Liver (tissue), 9 donors: ENCODE measurements around the gene ATP13A5. TPM values are rescaled to one million over a fixed set of nuclear protein-coding genes. Genes with fewer than 3 reads are reported as not detected.

Source experiments
- DNase-seq: peaks from one replicate; pipeline ENCODE4 v3.0.0-alpha.2; 2017; ENCODE audit warnings: low spot score
- H3K27ac ChIP-seq, 2 donors: one replicate each; pipeline ENCODE4 v1.7.0; 2013; ENCODE audit warnings: inconsistent platforms in 2 of 2, low read length in 2 of 2, control low read depth in 1 of 2, low read depth in 1 of 2, mild to moderate bottlenecking in 1 of 2
- H3K27me3 ChIP-seq, 4 donors: one replicate each; pipeline versions ENCODE4 v1.6.1 to v1.7.0; 2013; ENCODE audit warnings: low read length in 3 of 4, inconsistent platforms in 1 of 4, mild to moderate bottlenecking in 1 of 4, moderate library complexity in 1 of 4; ENCODE audit not compliant: control insufficient read depth in 4 of 4, insufficient read depth in 4 of 4
- H3K36me3 ChIP-seq, 4 donors: one replicate each; pipeline versions ENCODE4 v1.6.1 to v1.7.0; 2013; ENCODE audit warnings: low read length in 3 of 4, mild to moderate bottlenecking in 3 of 4, low read depth in 1 of 4, moderate library complexity in 1 of 4; ENCODE audit not compliant: control insufficient read depth in 4 of 4, insufficient read depth in 3 of 4
- H3K4me1 ChIP-seq, 4 donors: one replicate each; pipeline versions ENCODE4 v1.6.1 to v1.7.0; 2013; ENCODE audit warnings: low read length in 3 of 4, mild to moderate bottlenecking in 3 of 4, moderate library complexity in 1 of 4; ENCODE audit not compliant: control insufficient read depth in 4 of 4, insufficient read depth in 4 of 4
- H3K4me3 ChIP-seq, 3 donors: one replicate each; pipeline versions ENCODE4 v1.6.1 to v1.7.0; 2013; ENCODE audit warnings: low read length in 3 of 3, control low read depth in 1 of 3, low read depth in 1 of 3, mild to moderate bottlenecking in 1 of 3
- H3K9ac ChIP-seq, 2 donors: one replicate each; pipeline ENCODE4 v1.7.0; 2013; ENCODE audit warnings: low read length in 2 of 2, mild to moderate bottlenecking in 2 of 2, moderate library complexity in 2 of 2, control low read depth in 1 of 2, low read depth in 1 of 2
- H3K9me3 ChIP-seq, 4 donors: one replicate each; pipeline versions ENCODE4 v1.6.1 to v1.7.0; 2013; ENCODE audit warnings: low read length in 3 of 4; ENCODE audit not compliant: control insufficient read depth in 4 of 4
- EGR1 ChIP-seq, 2 donors: IDR thresholded peaks; 2 replicates each; pipeline ENCODE4 v1.6.1; 2016 to 2018; ENCODE audit warnings: antibody characterized with exemption in 2 of 2, low read depth in 2 of 2
- FOXA1 ChIP-seq: IDR thresholded peaks from 2 replicates; pipeline ENCODE4 v1.6.1; 2016; ENCODE audit warnings: antibody characterized with exemption
- FOXA2 ChIP-seq: IDR thresholded peaks from 2 replicates; pipeline ENCODE4 v1.6.1; 2016; ENCODE audit warnings: antibody characterized with exemption
- GABPA ChIP-seq, 2 donors: IDR thresholded peaks in 1 of 2; conservative IDR thresholded peaks in 1 of 2; 2 replicates each; pipeline ENCODE4 v1.6.1; 2016; ENCODE audit warnings: antibody characterized with exemption in 2 of 2, mild to moderate bottlenecking in 1 of 2, moderate library complexity in 1 of 2
- HNF4A ChIP-seq, 2 donors: conservative IDR thresholded peaks; 2 replicates each; pipeline ENCODE4 v1.6.1; 2016; ENCODE audit warnings: antibody characterized with exemption in 2 of 2, mild to moderate bottlenecking in 2 of 2
- JUND ChIP-seq, 2 donors: IDR thresholded peaks; 2 replicates each; pipeline ENCODE4 v1.6.1; 2016; ENCODE audit warnings: antibody characterized with exemption in 2 of 2
- NR2F2 ChIP-seq: IDR thresholded peaks from 2 replicates; pipeline ENCODE4 v1.6.1; 2016; ENCODE audit warnings: antibody characterized with exemption
- RXRA ChIP-seq, 2 donors: IDR thresholded peaks; 2 replicates each; pipeline ENCODE4 v1.6.1; 2017 to 2018; ENCODE audit warnings: antibody characterized with exemption in 2 of 2, mild to moderate bottlenecking in 1 of 2
- TAF1 ChIP-seq: conservative IDR thresholded peaks from 2 replicates; pipeline ENCODE4 v1.6.1; 2016; ENCODE audit warnings: antibody characterized with exemption, mild to moderate bottlenecking
- YY1 ChIP-seq: IDR thresholded peaks from 2 replicates; pipeline ENCODE4 v1.6.1; 2016; ENCODE audit warnings: antibody characterized with exemption, mild to moderate bottlenecking
- WGBS: extraction: QIAGEN DNeasy Blood & Tissue Kit; methylation state at CpG from one replicate; pipeline ENCODE4 v1.1.7; 2013; 5-methylcytosine and 5-hydroxymethylcytosine counted together
- polyA plus RNA-seq, 2 donors: library from polyadenylated mRNA; stranded (reverse) in 1 of 2; unstranded in 1 of 2; fragments of 200-250 nt in 1 of 2; fragments of >200 nt in 1 of 2; fragmentation: Nextera tagmentation in 1 of 2; extraction: Ambion mirVana in 1 of 2; gene quantifications; one replicate each; pipeline versions ENCODE4 v1.2.1 to v1.2.3, GENCODE V29; 2013 to 2015
- total RNA-seq, 2 donors: library from RNA; depleted of rRNA; stranded (reverse); fragments of >200 nt; gene quantifications; one replicate each; pipeline ENCODE4 v1.2.3, GENCODE V29; 2014
- TF ChIP-seq, protein P1 (sequence below): fragments of 150-350 bp; IDR thresholded peaks from 2 replicates; pipeline ENCODE4 v1.5.1; 2017; ENCODE audit warnings: improper control_type of control experiment, low read depth, low read length; ENCODE audit not compliant: missing input control
- TF ChIP-seq, protein P2 (sequence below): IDR thresholded peaks from 2 replicates; pipeline ENCODE4 v1.6.1; 2016; ENCODE audit warnings: antibody characterized with exemption
- TF ChIP-seq, protein P3 (sequence below): IDR thresholded peaks from 2 replicates; pipeline ENCODE4 v1.6.1; 2016; ENCODE audit warnings: antibody characterized with exemption, mild to moderate bottlenecking
- TF ChIP-seq, protein P4 (sequence below): IDR thresholded peaks from 2 replicates; pipeline ENCODE4 v1.6.1; 2016; ENCODE audit warnings: antibody characterized with exemption
- TF ChIP-seq, protein P5 (sequence below): IDR thresholded peaks from 2 replicates; pipeline ENCODE4 v1.6.1; 2016; ENCODE audit warnings: antibody characterized with exemption
- donor health status: healthy.
- donor health status: healthy.
- donor health status: healthy.
- donor health status: healthy.
- donor health status: healthy.

ATP13A5 gene
- total and polyA plus RNA-seq, 4 donors, result 0.21 TPM; not detected in 3

DNA sequence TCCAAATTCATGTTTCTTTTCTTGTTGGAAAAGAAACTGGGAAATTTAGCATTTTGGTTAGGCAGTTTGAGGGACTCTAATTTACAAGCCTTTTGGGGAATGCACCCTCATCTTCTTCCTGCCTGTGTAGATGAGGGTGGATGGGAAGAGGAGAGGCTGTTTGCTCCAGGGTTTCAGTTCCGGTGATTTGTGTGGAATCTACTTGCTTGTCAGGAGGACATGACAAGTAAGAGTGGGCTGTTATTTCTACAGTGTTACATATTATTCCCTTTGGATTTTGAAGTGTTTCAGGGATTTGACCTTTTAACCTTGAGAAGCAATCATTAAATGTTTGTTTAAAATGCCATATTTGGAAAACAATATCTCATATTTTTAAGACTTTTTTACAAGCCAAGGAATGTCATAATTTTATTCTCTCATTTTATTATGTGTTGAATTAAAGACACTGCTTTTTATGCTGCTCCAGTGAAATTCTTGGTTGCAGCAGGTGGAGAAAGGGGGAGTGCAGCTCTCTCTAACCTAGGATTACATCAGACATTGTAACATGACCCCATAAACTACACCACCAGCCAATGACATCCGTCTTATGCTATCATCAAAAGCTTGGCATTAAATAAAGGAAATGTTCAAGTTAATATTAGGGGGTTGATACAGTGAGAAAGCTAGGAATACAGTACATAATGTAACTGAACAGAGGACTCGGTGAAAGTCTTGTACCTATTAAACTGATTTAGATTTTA, 107.3 kb downstream of the ATP13A5 start:
- 79% methylated on average over 3 of the region's 3 CpGs for WGBS
- no peaks in the 10 kb centered on the region for H3K27me3 ChIP-seq

More for the DNA sequence above, 107.3 kb downstream of the ATP13A5 start:
- Histone ChIP-seq H3K4me1 (no peaks in the 10 kb centered on the region), H3K4me3 (no peak overlapping the region), H3K27ac (no peak overlapping the region), H3K36me3 (no peaks in the 10 kb centered on the region), H3K9ac (no peak overlapping the region), H3K9me3 (no peaks in the 10 kb centered on the region)
- DNase-seq, result no peak
- TF ChIP-seq FOXA1 (no peak), RXRA (IDR thresholded peaks at IDR 0.05) (no peak), NR2F2 (no peak), TAF1 (no peak), YY1 (no peak), EGR1 (IDR thresholded peaks at IDR 0.05; ENCODE audit: low read depth in 2 of 2) (no peak), FOXA2 (no peak), GABPA (IDR thresholded peaks at IDR 0.05 in 1 of 2, conservative IDR thresholded peaks at IDR 0.05 in 1 of 2) (no peak), HNF4A (conservative IDR thresholded peaks at IDR 0.05) (no peak), JUND (IDR thresholded peaks at IDR 0.05) (no peak)
- TF ChIP-seq, protein P1, sequence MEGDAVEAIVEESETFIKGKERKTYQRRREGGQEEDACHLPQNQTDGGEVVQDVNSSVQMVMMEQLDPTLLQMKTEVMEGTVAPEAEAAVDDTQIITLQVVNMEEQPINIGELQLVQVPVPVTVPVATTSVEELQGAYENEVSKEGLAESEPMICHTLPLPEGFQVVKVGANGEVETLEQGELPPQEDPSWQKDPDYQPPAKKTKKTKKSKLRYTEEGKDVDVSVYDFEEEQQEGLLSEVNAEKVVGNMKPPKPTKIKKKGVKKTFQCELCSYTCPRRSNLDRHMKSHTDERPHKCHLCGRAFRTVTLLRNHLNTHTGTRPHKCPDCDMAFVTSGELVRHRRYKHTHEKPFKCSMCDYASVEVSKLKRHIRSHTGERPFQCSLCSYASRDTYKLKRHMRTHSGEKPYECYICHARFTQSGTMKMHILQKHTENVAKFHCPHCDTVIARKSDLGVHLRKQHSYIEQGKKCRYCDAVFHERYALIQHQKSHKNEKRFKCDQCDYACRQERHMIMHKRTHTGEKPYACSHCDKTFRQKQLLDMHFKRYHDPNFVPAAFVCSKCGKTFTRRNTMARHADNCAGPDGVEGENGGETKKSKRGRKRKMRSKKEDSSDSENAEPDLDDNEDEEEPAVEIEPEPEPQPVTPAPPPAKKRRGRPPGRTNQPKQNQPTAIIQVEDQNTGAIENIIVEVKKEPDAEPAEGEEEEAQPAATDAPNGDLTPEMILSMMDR, result no peak
- TF ChIP-seq, protein P2, sequence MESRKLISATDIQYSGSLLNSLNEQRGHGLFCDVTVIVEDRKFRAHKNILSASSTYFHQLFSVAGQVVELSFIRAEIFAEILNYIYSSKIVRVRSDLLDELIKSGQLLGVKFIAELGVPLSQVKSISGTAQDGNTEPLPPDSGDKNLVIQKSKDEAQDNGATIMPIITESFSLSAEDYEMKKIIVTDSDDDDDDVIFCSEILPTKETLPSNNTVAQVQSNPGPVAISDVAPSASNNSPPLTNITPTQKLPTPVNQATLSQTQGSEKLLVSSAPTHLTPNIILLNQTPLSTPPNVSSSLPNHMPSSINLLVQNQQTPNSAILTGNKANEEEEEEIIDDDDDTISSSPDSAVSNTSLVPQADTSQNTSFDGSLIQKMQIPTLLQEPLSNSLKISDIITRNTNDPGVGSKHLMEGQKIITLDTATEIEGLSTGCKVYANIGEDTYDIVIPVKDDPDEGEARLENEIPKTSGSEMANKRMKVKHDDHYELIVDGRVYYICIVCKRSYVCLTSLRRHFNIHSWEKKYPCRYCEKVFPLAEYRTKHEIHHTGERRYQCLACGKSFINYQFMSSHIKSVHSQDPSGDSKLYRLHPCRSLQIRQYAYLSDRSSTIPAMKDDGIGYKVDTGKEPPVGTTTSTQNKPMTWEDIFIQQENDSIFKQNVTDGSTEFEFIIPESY, result no peak
- TF ChIP-seq, protein P3, sequence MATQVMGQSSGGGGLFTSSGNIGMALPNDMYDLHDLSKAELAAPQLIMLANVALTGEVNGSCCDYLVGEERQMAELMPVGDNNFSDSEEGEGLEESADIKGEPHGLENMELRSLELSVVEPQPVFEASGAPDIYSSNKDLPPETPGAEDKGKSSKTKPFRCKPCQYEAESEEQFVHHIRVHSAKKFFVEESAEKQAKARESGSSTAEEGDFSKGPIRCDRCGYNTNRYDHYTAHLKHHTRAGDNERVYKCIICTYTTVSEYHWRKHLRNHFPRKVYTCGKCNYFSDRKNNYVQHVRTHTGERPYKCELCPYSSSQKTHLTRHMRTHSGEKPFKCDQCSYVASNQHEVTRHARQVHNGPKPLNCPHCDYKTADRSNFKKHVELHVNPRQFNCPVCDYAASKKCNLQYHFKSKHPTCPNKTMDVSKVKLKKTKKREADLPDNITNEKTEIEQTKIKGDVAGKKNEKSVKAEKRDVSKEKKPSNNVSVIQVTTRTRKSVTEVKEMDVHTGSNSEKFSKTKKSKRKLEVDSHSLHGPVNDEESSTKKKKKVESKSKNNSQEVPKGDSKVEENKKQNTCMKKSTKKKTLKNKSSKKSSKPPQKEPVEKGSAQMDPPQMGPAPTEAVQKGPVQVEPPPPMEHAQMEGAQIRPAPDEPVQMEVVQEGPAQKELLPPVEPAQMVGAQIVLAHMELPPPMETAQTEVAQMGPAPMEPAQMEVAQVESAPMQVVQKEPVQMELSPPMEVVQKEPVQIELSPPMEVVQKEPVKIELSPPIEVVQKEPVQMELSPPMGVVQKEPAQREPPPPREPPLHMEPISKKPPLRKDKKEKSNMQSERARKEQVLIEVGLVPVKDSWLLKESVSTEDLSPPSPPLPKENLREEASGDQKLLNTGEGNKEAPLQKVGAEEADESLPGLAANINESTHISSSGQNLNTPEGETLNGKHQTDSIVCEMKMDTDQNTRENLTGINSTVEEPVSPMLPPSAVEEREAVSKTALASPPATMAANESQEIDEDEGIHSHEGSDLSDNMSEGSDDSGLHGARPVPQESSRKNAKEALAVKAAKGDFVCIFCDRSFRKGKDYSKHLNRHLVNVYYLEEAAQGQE, result no peak
- TF ChIP-seq, protein P4, sequence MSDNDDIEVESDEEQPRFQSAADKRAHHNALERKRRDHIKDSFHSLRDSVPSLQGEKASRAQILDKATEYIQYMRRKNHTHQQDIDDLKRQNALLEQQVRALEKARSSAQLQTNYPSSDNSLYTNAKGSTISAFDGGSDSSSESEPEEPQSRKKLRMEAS, result no peak
- TF ChIP-seq, protein P5, sequence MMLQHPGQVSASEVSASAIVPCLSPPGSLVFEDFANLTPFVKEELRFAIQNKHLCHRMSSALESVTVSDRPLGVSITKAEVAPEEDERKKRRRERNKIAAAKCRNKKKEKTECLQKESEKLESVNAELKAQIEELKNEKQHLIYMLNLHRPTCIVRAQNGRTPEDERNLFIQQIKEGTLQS, result no peak
